Activated CD8-positive, alpha-beta memory T cell treated with anti-CD3 and anti-CD28 coated beads for 1 hour (primary cell): ENCODE measurements around the gene CWF19L1.
"Not testable (repeated sequence)": the region's sequence is repeated elsewhere in the genome, so short reads cannot be mapped to it uniquely, and the experiment has no call there.

Experiments
- DNase-seq, 2 donors: peaks; one replicate each; pipeline ENCODE4 v3.0.0-alpha.2; 2020; ENCODE audit warnings: low read depth in 1 of 2; ENCODE audit errors: extremely low read depth in 1 of 2

Gene CWF19L1

GRCh38 chr10:100267239-100268104 lies at the start of gene CWF19L1:
CWF19L1 (minus strand) TSS chr10:100267638; CDS start chr10:100267593, 45 bp downstream.
- DNase-seq: peak; percentile 22 to 55

GRCh38 chr10:100315615-100316014 lies 48.2 kb upstream of the CWF19L1 start:
- no peak for DNase-seq

GRCh38 chr10:100311298-100311697 lies 43.9 kb upstream of the CWF19L1 start:
- DNase-seq: no peak

GRCh38 chr10:100307684-100308083 lies 40.2 kb upstream of the CWF19L1 start:
- no peak for DNase-seq

GRCh38 chr10:100306861-100307260 lies 39.4 kb upstream of the CWF19L1 start:
- no peak for DNase-seq

GRCh38 chr10:100304414-100304813 lies 37.0 kb upstream of the CWF19L1 start:
- DNase-seq: no peak

- DNase-seq: no peak
Measured at GRCh38 chr10:100303724-100304319, 36.4 kb upstream of the CWF19L1 start.

GRCh38 chr10:100301123-100301522 lies 33.7 kb upstream of the CWF19L1 start:
- DNase-seq: not testable (repeated sequence)

GRCh38 chr10:100297242-100297641 lies 29.8 kb upstream of the CWF19L1 start:
- DNase-seq: no peak

GRCh38 chr10:100293066-100293465 lies 25.6 kb upstream of the CWF19L1 start:
- no peak for DNase-seq

- not testable (repeated sequence) for DNase-seq
Measured at GRCh38 chr10:100292300-100292699, 24.9 kb upstream of the CWF19L1 start.

- DNase-seq: no peak
Measured at GRCh38 chr10:100291356-100291755, 23.9 kb upstream of the CWF19L1 start.

GRCh38 chr10:100289641-100290040 lies 22.2 kb upstream of the CWF19L1 start:
- DNase-seq: no peak

- DNase-seq: no peak
Measured at GRCh38 chr10:100288196-100288595, 20.8 kb upstream of the CWF19L1 start.

- no peak for DNase-seq
Measured at GRCh38 chr10:100287756-100288155, 20.3 kb upstream of the CWF19L1 start.

GRCh38 chr10:100286051-100287033 lies 18.9 kb upstream of the CWF19L1 start, which contains the start of gene BLOC1S2:
BLOC1S2 (minus strand) TSS chr10:100286680; CDS start chr10:100286659, 21 bp downstream.
- peak; percentile 48 to 83 for DNase-seq

GRCh38 chr10:100285326-100285725 lies 17.9 kb upstream of the CWF19L1 start:
- DNase-seq: not testable (repeated sequence)

GRCh38 chr10:100282907-100283306 lies 15.5 kb upstream of the CWF19L1 start:
- DNase-seq: no peak

- not testable (repeated sequence) for DNase-seq
Measured at GRCh38 chr10:100276971-100277370, 9.5 kb upstream of the CWF19L1 start.

- DNase-seq: no peak
Measured at GRCh38 chr10:100265821-100266485, 1.5 kb downstream of the CWF19L1 start.
